Stimulated activated CD8-positive, alpha-beta memory T cell treated with anti-CD3 and anti-CD28 coated beads, Interleukin-12 subunit alpha, Interleukin-12 subunit beta, amount 100 ng/mL, for 24 hours (primary cell): ENCODE data around the gene ITPKB.

Source experiments
- DNase-seq: peaks from one replicate; pipeline ENCODE4 v3.0.0-alpha.2; 2020; ENCODE audit errors: extremely low read depth

The ITPKB gene

GRCh38 chr1:226704169-226704937, 34.7 kb downstream of the ITPKB start:
- no peak for DNase-seq

GRCh38 chr1:226702957-226703831, 35.9 kb downstream of the ITPKB start:
- peak; percentile 66 for DNase-seq

- DNase-seq = no peak
Measured at GRCh38 chr1:226702318-226702956, 36.6 kb downstream of the ITPKB start.

- no peak for DNase-seq
Measured at GRCh38 chr1:226700861-226701260, 38.2 kb downstream of the ITPKB start.

- DNase-seq = no peak
Measured at GRCh38 chr1:226699166-226699565, 39.9 kb downstream of the ITPKB start.

GRCh38 chr1:226698659-226699058, 40.4 kb downstream of the ITPKB start:
- no peak for DNase-seq

GRCh38 chr1:226697929-226698544, 41.0 kb downstream of the ITPKB start:
- DNase-seq = no peak

- no peak for DNase-seq
Measured at GRCh38 chr1:226697151-226697928, 41.7 kb downstream of the ITPKB start.

- no peak for DNase-seq
Measured at GRCh38 chr1:226696547-226696946, 42.5 kb downstream of the ITPKB start.

- no peak for DNase-seq
Measured at GRCh38 chr1:226695335-226695900, 43.7 kb downstream of the ITPKB start.

- DNase-seq = no peak
Measured at GRCh38 chr1:226692823-226693222, 46.3 kb downstream of the ITPKB start.

GRCh38 chr1:226692051-226692792, 46.9 kb downstream of the ITPKB start:
- no peak for DNase-seq

GRCh38 chr1:226691247-226691646, 47.8 kb downstream of the ITPKB start:
- no peak for DNase-seq

GRCh38 chr1:226690460-226690982, 48.6 kb downstream of the ITPKB start:
- DNase-seq = no peak

GRCh38 chr1:226688808-226689207, 50.3 kb downstream of the ITPKB start:
- no peak for DNase-seq

- no peak for DNase-seq
Measured at GRCh38 chr1:226688056-226688748, 50.9 kb downstream of the ITPKB start.

- DNase-seq = no peak
Measured at GRCh38 chr1:226687426-226687825, 51.7 kb downstream of the ITPKB start.

GRCh38 chr1:226686440-226687425, 52.3 kb downstream of the ITPKB start:
- DNase-seq = no peak
